K562 (cell line): Measurements from ENCODE around the gene CTF1. TPM values are rescaled to one million over a fixed set of nuclear protein-coding genes. Genes with fewer than 3 reads are reported as not detected.
A peak's percentile ranks its signal among the peaks of the same experiment; 100 is the strongest.

Experiments
- ATF2 ChIP-seq: sonication (generic); formaldehyde crosslinking; IDR thresholded peaks from 2 replicates; pipeline ENCODE4 v1.8.1; 2022; ENCODE audit warnings: missing genetic modification reagents
- BHLHE40 ChIP-seq: IDR thresholded peaks from 2 replicates; pipeline ENCODE4 v1.6.1; 2011; ENCODE audit warnings: low read length, improper control_type of control experiment
- CHD2 ChIP-seq: IDR thresholded peaks from 2 replicates; pipeline ENCODE4 v1.6.1; 2011; ENCODE audit warnings: low read depth, low read length
- CREB1 ChIP-seq, 2 experiments: sonication (generic) in 1 of 2; formaldehyde crosslinking in 1 of 2; IDR thresholded peaks; 2 replicates each; pipeline versions ENCODE4 v1.6.1 to v1.8.0; 2012 to 2022; ENCODE audit warnings: inconsistent platforms in 1 of 2, mild to moderate bottlenecking in 1 of 2, missing genetic modification reagents in 1 of 2, moderate library complexity in 1 of 2
- DMBX1 ChIP-seq: fragments of 250-450 bp; sonication (Bioruptor Pico); IDR thresholded peaks from 2 replicates; pipeline ENCODE4 v1.8.0; 2022; ENCODE audit warnings: inconsistent platforms, mild to moderate bottlenecking, moderate library complexity, borderline replicate concordance
- MCM5 ChIP-seq: fragments of 450-650 bp; IDR thresholded peaks from 2 replicates; pipeline ENCODE4 v1.6.1; 2016; ENCODE audit warnings: low read depth
- NFE2L1 ChIP-seq: fragments of 450-650 bp; IDR thresholded peaks from 2 replicates; pipeline ENCODE4 v1.6.1; 2016; ENCODE audit warnings: missing genetic modification characterization, low read depth, mild to moderate bottlenecking, missing compliant biosample characterization, moderate library complexity, borderline replicate concordance
- POLR2H ChIP-seq: IDR thresholded peaks from 2 replicates; pipeline ENCODE4 v1.6.1; 2016; ENCODE audit warnings: missing genetic modification characterization, low read depth, mild to moderate bottlenecking, control low read depth, missing compliant biosample characterization, moderate library complexity
- PRPF4 ChIP-seq: fragments of 200-400 bp; formaldehyde crosslinking; IDR thresholded peaks from one replicate; pipeline ENCODE4 v1.6.1; 2017; ENCODE audit warnings: low read length, low read depth, mild to moderate bottlenecking; ENCODE audit not compliant: insufficient read depth, poor library complexity, severe bottlenecking
- PTTG1 ChIP-seq: fragments of 450-650 bp; IDR thresholded peaks from 2 replicates; pipeline ENCODE4 v1.6.1; 2016; ENCODE audit warnings: low read depth, mild to moderate bottlenecking, missing genetic modification characterization, missing compliant biosample characterization
- SMARCA4 ChIP-seq: fragments of 450-650 bp; IDR thresholded peaks from 2 replicates; pipeline ENCODE4 v1.6.1; 2016
- SOX6 ChIP-seq: fragments of 450-650 bp; IDR thresholded peaks from 2 replicates; pipeline ENCODE4 v1.6.1; 2014; ENCODE audit warnings: mild to moderate bottlenecking
- SRSF7 ChIP-seq: fragments of 200-400 bp; formaldehyde crosslinking; optimal IDR thresholded peaks from 2 replicates; pipeline ENCODE3; 2017; ENCODE audit warnings: mild to moderate bottlenecking, low read depth, low read length
- TSC22D4 ChIP-seq: fragments of 450-650 bp; IDR thresholded peaks from 2 replicates; pipeline ENCODE4 v1.6.1; 2016; ENCODE audit warnings: missing genetic modification characterization, missing biosample characterization, control low read depth
- YY1 ChIP-seq, 3 experiments: IDR thresholded peaks; 2 replicates each; pipeline ENCODE4 v1.6.1; 2011; ENCODE audit warnings: low read length in 2 of 3, mild to moderate bottlenecking in 2 of 3, moderate library complexity in 2 of 3, borderline replicate concordance in 1 of 3, control low read depth in 1 of 3, low read depth in 1 of 3; ENCODE audit not compliant: insufficient read depth in 3 of 3, insufficient replicate concordance in 2 of 3, control insufficient read depth in 1 of 3, insufficient read length in 1 of 3; ENCODE audit errors: extremely low read depth in 1 of 3
- ZBTB49 ChIP-seq: sonication (generic); formaldehyde crosslinking; IDR thresholded peaks from 2 replicates; pipeline ENCODE4 v1.8.0; 2022; ENCODE audit warnings: missing genetic modification reagents, mild to moderate bottlenecking, borderline replicate concordance
- ZBTB7A ChIP-seq: IDR thresholded peaks from 2 replicates; pipeline ENCODE4 v1.6.1; 2011; ENCODE audit warnings: low read depth, mild to moderate bottlenecking, low read length, moderate library complexity, borderline replicate concordance; ENCODE audit not compliant: control insufficient read depth
- ZNF124 ChIP-seq: sonication (generic); formaldehyde crosslinking; IDR thresholded peaks from 2 replicates; pipeline ENCODE4 v1.8.1; 2022; ENCODE audit warnings: missing genetic modification reagents
- ZNF277 ChIP-seq: fragments of 250-450 bp; sonication (Bioruptor Pico); IDR thresholded peaks from 2 replicates; pipeline ENCODE4 v1.8.0; 2022; ENCODE audit warnings: inconsistent platforms, mild to moderate bottlenecking, moderate library complexity, borderline replicate concordance
- polyA plus RNA-seq, 8 experiments: library from polyadenylated mRNA; depleted of rRNA in 4 of 8; stranded (reverse) in 5 of 8; unstranded in 3 of 8; fragments of >200 nt; fragmentation: Nextera tagmentation in 2 of 8; fragmentation: Illumina TruSeq in 1 of 8; extraction: Ambion mirVana in 2 of 8; extraction: Trizol in 1 of 8; gene quantifications; 2 replicates each; pipeline versions ENCODE4 v1.2.1 to v1.2.3, GENCODE V29; 2011 to 2014; ENCODE audit warnings: inconsistent platforms in 1 of 8, missing spikeins in 1 of 8
- total RNA-seq, 7 experiments: library from RNA; depleted of rRNA in 6 of 7; stranded (reverse); fragments of >200 nt in 6 of 7; fragmentation: Illumina TruSeq in 2 of 7; extraction: Trizol in 2 of 7; gene quantifications; 2 replicates each; pipeline versions ENCODE4 v1.2.1 to v1.2.3, GENCODE V29; 2011 to 2021; ENCODE audit warnings: low replicate concordance in 1 of 7
- TF ChIP-seq, protein P1 (sequence below): IDR thresholded peaks from 3 replicates; pipeline ENCODE4 v1.6.1; 2011; ENCODE audit warnings: borderline replicate concordance, mild to moderate bottlenecking; ENCODE audit not compliant: insufficient read length, insufficient read depth

The CTF1 gene
- total and polyA plus RNA-seq, 9 of the 15 experiments (the other 6 are each of a cell fraction or from before 2014, with no cell fraction given): 0.24 to 2.5 (median 0.44) TPM

DNA sequence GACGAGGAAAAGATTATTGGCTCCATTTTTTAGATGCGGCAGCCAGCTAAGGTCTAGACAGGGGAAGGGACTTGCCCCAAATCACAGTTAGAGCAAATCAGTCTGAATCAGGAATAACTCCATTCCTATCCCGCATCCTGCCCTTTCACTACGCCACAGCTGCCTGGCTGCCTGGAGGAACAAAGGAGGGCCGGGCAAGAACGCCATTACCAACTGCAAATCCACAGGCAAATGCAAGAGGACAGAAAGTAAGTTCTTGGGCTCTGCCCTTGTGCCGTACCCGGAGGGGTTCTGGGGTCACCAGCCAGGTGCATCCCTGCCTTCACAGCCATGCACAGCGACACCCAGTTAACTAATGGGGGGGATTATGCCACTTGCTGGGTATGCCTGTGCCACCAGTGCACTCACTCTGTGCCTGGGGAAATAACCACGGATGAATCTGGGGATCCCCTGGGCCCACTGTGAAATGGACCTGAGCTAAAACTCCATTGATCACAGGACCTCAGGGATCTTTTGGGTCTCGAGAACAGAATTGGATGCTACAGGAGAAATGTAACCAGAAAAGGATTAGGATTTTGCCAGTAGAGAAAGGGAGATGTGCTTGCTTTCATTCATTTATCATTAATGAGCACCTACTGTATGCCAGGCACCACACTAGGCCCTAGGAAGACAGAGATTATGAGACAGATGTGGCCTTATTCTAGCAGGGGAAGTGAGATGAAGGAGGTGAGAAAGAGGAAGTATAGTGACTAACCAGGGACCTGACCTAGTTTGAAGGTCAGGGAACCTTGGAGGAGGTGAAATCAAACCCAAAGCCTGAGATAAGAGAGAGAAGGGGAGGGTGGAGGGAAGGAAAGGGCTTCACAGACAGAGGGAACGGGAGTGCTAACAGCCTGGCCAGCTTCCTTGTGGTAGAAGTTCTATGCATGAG is 20.3 kb upstream of the CTF1 start (continued):
- TF ChIP-seq SOX6 (peak; percentile 36; the same call in 1 of the 2 replicates), NFE2L1 (tag) (no peak), MCM5 (no peak), ZNF277 (CRISPR knock-in tag) (no peak), DMBX1 (no peak), SMARCA4 (peak; percentile 82), ZNF124 (CRISPR knock-in tag) (no peak), ATF2 (CRISPR knock-in tag) (no peak), PRPF4 (no peak), YY1 (IDR thresholded peaks at IDR 0.05; ENCODE audit: borderline replicate concordance in 1 of 3, control insufficient read depth in 1 of 3, extremely low read depth in 1 of 3, insufficient read depth in 3 of 3, insufficient read length in 1 of 3, insufficient replicate concordance in 2 of 3, low read depth in 1 of 3, low read length in 2 of 3) (no peak), PTTG1 (tag) (no peak), ZBTB7A (no peak), TSC22D4 (tag) (no peak), BHLHE40 (no peak), CHD2 (no peak), CREB1 (IDR thresholded peaks at IDR 0.05) (no peak), CREB1 (CRISPR knock-in tag; IDR thresholded peaks at IDR 0.05) (no peak), SRSF7 (no peak), POLR2H (tag) (no peak), ZBTB49 (CRISPR knock-in tag) (no peak)
- TF ChIP-seq, protein P1, sequence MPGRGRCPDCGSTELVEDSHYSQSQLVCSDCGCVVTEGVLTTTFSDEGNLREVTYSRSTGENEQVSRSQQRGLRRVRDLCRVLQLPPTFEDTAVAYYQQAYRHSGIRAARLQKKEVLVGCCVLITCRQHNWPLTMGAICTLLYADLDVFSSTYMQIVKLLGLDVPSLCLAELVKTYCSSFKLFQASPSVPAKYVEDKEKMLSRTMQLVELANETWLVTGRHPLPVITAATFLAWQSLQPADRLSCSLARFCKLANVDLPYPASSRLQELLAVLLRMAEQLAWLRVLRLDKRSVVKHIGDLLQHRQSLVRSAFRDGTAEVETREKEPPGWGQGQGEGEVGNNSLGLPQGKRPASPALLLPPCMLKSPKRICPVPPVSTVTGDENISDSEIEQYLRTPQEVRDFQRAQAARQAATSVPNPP: no peak
